GM10248 (cell line): ENCODE data around the gene ZNF444.

ENCODE experiments used
- CTCF ChIA-PET: fragments of 300-600 bp; sonication (Branson Sonifier 250); formaldehyde crosslinking; extraction: SDS; loops from one replicate; lab custom pipeline; 2021; ENCODE audit warnings: antibody characterized with exemption; lab: Yijun Ruan, JAX
- POLR2A ChIA-PET: fragments of 350-650 bp; sonication (Branson Sonifier 250); formaldehyde crosslinking; extraction: SDS; loops from one replicate; lab custom pipeline; 2020; ENCODE audit warnings: antibody characterized with exemption; lab: Yijun Ruan, JAX
- DNase-seq: peaks from one replicate; pipeline ENCODE4 v3.0.0; 2012; ENCODE audit errors: extremely low spot score
- CTCF ChIP-seq: IDR thresholded peaks from 2 replicates; pipeline ENCODE4 v1.5.1; 2012; ENCODE audit warnings: mild to moderate bottlenecking, low read depth; ENCODE audit errors: extremely low read depth, missing control alignments, control extremely low read depth

Gene ZNF444

GRCh38 chr19:56156768-56157167, 15.7 kb downstream of the ZNF444 start:
- TF ChIP-seq CTCF, result no peak
- no peak for DNase-seq
- POLR2A ChIA-PET, result no interaction called here
- CTCF ChIA-PET, result interaction anchor here (1.1 to 2.1 kb wide), 4 partner anchors 12 to 91 kb away, joined by 3 to 4 read pairs (median 4); no protein-coding TSS in a partner anchor

GRCh38 chr19:56158170-56158757, 17.2 kb downstream of the ZNF444 start:
- POLR2A ChIA-PET, result no interaction called here
- CTCF ChIA-PET, result interaction anchor here (1.0 to 2.1 kb wide), 3 partner anchors 13 to 95 kb away, joined by 3 to 4 read pairs (median 3); no protein-coding TSS in a partner anchor
- no peak for TF ChIP-seq CTCF
- no peak for DNase-seq

- ChIA-PET POLR2A (no interaction called here), CTCF (no interaction called here)
- no peak for TF ChIP-seq CTCF
- no peak for DNase-seq
Measured at GRCh38 chr19:56159009-56159559, 18.0 kb downstream of the ZNF444 start.

GRCh38 chr19:56159622-56160271, 18.7 kb downstream of the ZNF444 start:
- CTCF ChIA-PET, result interaction anchor here (1.4 kb wide), 1 partner anchor 16 kb away, joined by 6 read pairs; the partner anchor contains the start of gene GALP
- DNase-seq, result no peak
- TF ChIP-seq CTCF, result no peak

GRCh38 chr19:56161534-56161933, 20.4 kb downstream of the ZNF444 start:
- DNase-seq, result no peak
- ChIA-PET POLR2A (no interaction called here), CTCF (interaction anchor here (1.2 to 1.7 kb wide), 5 partner anchors 10 to 175 kb away, joined by 3 to 6 read pairs (median 3); no protein-coding TSS in a partner anchor)
- no peak for TF ChIP-seq CTCF

More at GRCh38 chr19:56159622-56160271, 18.7 kb downstream of the ZNF444 start:
- POLR2A ChIA-PET, result no interaction called here

- no peak for TF ChIP-seq CTCF
- POLR2A ChIA-PET, result no interaction called here
- DNase-seq, result no peak
- CTCF ChIA-PET, result interaction anchor here (1.4 to 1.7 kb wide), 3 partner anchors 9 to 174 kb away, joined by 3 read pairs; no protein-coding TSS in a partner anchor
Measured at GRCh38 chr19:56162258-56162657, 21.2 kb downstream of the ZNF444 start.
